Measurements from ENCODE around the gene UBTF.

Gene UBTF

GRCh38 chr17:44188576-44189403, 30.7 kb downstream of the UBTF start:
- no peak for FAIRE-seq
- no peak for TF ChIP-seq POLR2A (IDR thresholded peaks at IDR 0.05; ENCODE audit: low read depth, low read length)
- no peak for DNase-seq (ENCODE audit: insufficient read length, low spot score)

GRCh38 chr17:44187131-44187899, 32.2 kb downstream of the UBTF start:
- FAIRE-seq (no peak), DNase-seq (ENCODE audit: insufficient read length, low spot score) (no peak)
- peak; percentile 54 for TF ChIP-seq POLR2A (IDR thresholded peaks at IDR 0.05; ENCODE audit: low read depth, low read length)

GRCh38 chr17:44186307-44187130, 33.0 kb downstream of the UBTF start, which contains the start of gene TMUB2:
TMUB2 (plus strand) TSS chr17:44186972; CDS start chr17:44187709, 737 bp downstream.
- FAIRE-seq: peak; percentile 36
- peak; percentile 98 for DNase-seq (ENCODE audit: insufficient read length, low spot score)
- peak; percentile 96 for TF ChIP-seq POLR2A (IDR thresholded peaks at IDR 0.05; ENCODE audit: low read depth, low read length)

GRCh38 chr17:44184212-44184810, 35.2 kb downstream of the UBTF start:
- no peak for DNase-seq (ENCODE audit: insufficient read length, low spot score)

GRCh38 chr17:44183024-44183423, 36.5 kb downstream of the UBTF start:
- no peak for DNase-seq (ENCODE audit: insufficient read length, low spot score)
- no peak for FAIRE-seq
- no peak for TF ChIP-seq POLR2A (IDR thresholded peaks at IDR 0.05; ENCODE audit: low read depth, low read length)

More at GRCh38 chr17:44184212-44184810, 35.2 kb downstream of the UBTF start:
- no peak for TF ChIP-seq POLR2A (IDR thresholded peaks at IDR 0.05; ENCODE audit: low read depth, low read length)
- no peak for FAIRE-seq

- FAIRE-seq: no peak
- no peak for TF ChIP-seq POLR2A (IDR thresholded peaks at IDR 0.05; ENCODE audit: low read depth, low read length)
- no peak for DNase-seq (ENCODE audit: insufficient read length, low spot score)
Observed at GRCh38 chr17:44178133-44178532, 41.3 kb downstream of the UBTF start.

GRCh38 chr17:44177640-44178039, 41.8 kb downstream of the UBTF start:
- no peak for TF ChIP-seq POLR2A (IDR thresholded peaks at IDR 0.05; ENCODE audit: low read depth, low read length)
- FAIRE-seq (no peak), DNase-seq (ENCODE audit: insufficient read length, low spot score) (no peak)

- FAIRE-seq: no peak
- no peak for TF ChIP-seq POLR2A (IDR thresholded peaks at IDR 0.05; ENCODE audit: low read depth, low read length)
- DNase-seq (ENCODE audit: insufficient read length, low spot score): no peak
Observed at GRCh38 chr17:44176671-44177501, 42.6 kb downstream of the UBTF start.

- no peak for FAIRE-seq
- TF ChIP-seq POLR2A (IDR thresholded peaks at IDR 0.05; ENCODE audit: low read depth, low read length): no peak
- DNase-seq (ENCODE audit: insufficient read length, low spot score): peak; percentile 55
Observed at GRCh38 chr17:44176257-44176656, 43.2 kb downstream of the UBTF start.

GRCh38 chr17:44174427-44174826, 45.0 kb downstream of the UBTF start:
- DNase-seq (ENCODE audit: insufficient read length, low spot score) (no peak), FAIRE-seq (no peak)
- TF ChIP-seq POLR2A (IDR thresholded peaks at IDR 0.05; ENCODE audit: low read depth, low read length): no peak

- FAIRE-seq (no peak), DNase-seq (ENCODE audit: insufficient read length, low spot score) (no peak)
- TF ChIP-seq POLR2A (IDR thresholded peaks at IDR 0.05; ENCODE audit: low read depth, low read length): no peak
Observed at GRCh38 chr17:44171931-44172455, 47.5 kb downstream of the UBTF start.

- no peak for DNase-seq (ENCODE audit: insufficient read length, low spot score)
- TF ChIP-seq POLR2A (IDR thresholded peaks at IDR 0.05; ENCODE audit: low read depth, low read length): 0 out of 2 replicates have a peak, but pooled peaks have one; percentile 22
- no peak for FAIRE-seq
Observed at GRCh38 chr17:44170499-44171201, 48.8 kb downstream of the UBTF start, which contains the start of gene ASB16. ASB16 (plus strand) TSS chr17:44170704; CDS start chr17:44170790, 86 bp downstream.

All from H54 (cell line).